Heart left ventricle (tissue), 16 donors: ENCODE results near the gene CASP5. TPM values are rescaled to one million over a fixed set of nuclear protein-coding genes. Genes with fewer than 3 reads are reported as not detected.
"Not testable (repeated sequence)": the region's sequence is repeated elsewhere in the genome, so short reads cannot be mapped to it uniquely, and the experiment has no call there.

Source experiments
- ATAC-seq, 4 donors: fragments of 200-7000 bp; cut with Tn5 transposase; one replicate each; pipeline ENCODE4 v1.9.1; 2020 to 2022; ENCODE audit warnings: moderate library complexity in 4 of 4, mild to moderate bottlenecking in 3 of 4, moderate number of reproducible peaks in 1 of 4
- DNase-seq, 5 donors: peaks; one replicate each; pipeline ENCODE4 v3.0.0-alpha.2; 2020
- H3K27ac ChIP-seq, 12 donors: fragments of 200-600 bp; sonication (generic) in 4 of 12; one replicate each; pipeline versions ENCODE4 v1.5.0 to v1.8.0; 2016 to 2022; ENCODE audit warnings: mild to moderate bottlenecking in 2 of 12
- H3K27me3 ChIP-seq, 9 donors: fragments of 200-600 bp; sonication (generic) in 2 of 9; one replicate each; pipeline versions ENCODE4 v1.5.1 to v1.8.0; 2016 to 2022; ENCODE audit warnings: mild to moderate bottlenecking in 3 of 9
- H3K36me3 ChIP-seq, 9 donors: fragments of 200-600 bp; sonication (generic) in 2 of 9; one replicate each; pipeline versions ENCODE4 v1.5.0 to v1.8.0; 2018 to 2022; ENCODE audit warnings: mild to moderate bottlenecking in 2 of 9
- H3K4me1 ChIP-seq, 12 donors: fragments of 200-600 bp; sonication (generic) in 4 of 12; one replicate each; pipeline versions ENCODE4 v1.5.0 to v1.8.0; 2016 to 2022; ENCODE audit warnings: mild to moderate bottlenecking in 3 of 12
- H3K4me3 ChIP-seq, 12 donors: fragments of 200-600 bp; sonication (generic) in 4 of 12; one replicate each; pipeline versions ENCODE4 v1.5.0 to v1.8.0; 2017 to 2022; ENCODE audit warnings: mild to moderate bottlenecking in 9 of 12, moderate library complexity in 4 of 12
- H3K9me3 ChIP-seq, 12 donors: fragments of 200-600 bp; sonication (generic) in 4 of 12; one replicate each; pipeline versions ENCODE4 v1.5.0 to v1.8.0; 2016 to 2022; ENCODE audit warnings: mild to moderate bottlenecking in 1 of 12
- POLR2A ChIP-seq, 2 donors: fragments of 450-650 bp; IDR thresholded peaks; one replicate each; pipeline ENCODE4 v1.6.1; 2017; ENCODE audit warnings: antibody characterized with exemption in 2 of 2, mild to moderate bottlenecking in 2 of 2, moderate library complexity in 2 of 2
- WGBS, 4 donors: extraction: QIAGEN DNeasy Blood & Tissue Kit in 2 of 4; methylation state at CpG; one replicate each; pipeline versions ENCODE4 v1.1.5 to v1.1.7; 2013 to 2018; 5-methylcytosine and 5-hydroxymethylcytosine counted together
- intact Hi-C, 10 donors: fragments of 100-400 bp; cut with DNase I; formaldehyde crosslinking; loops; one replicate each; pipeline versions ENCODE4 v1.11.1 to v1.14.2; 2022
- polyA plus RNA-seq, 2 donors: library from polyadenylated mRNA; stranded (reverse); fragments of 200-250 nt; gene quantifications; one replicate each; pipeline ENCODE4 v1.2.3, GENCODE V29; 2013
- total RNA-seq, 9 donors: library from RNA; depleted of rRNA in 2 of 9; stranded (reverse); fragments of >200 nt in 2 of 9; fragmentation: NEBNext Ultra II Directional in 3 of 9; extraction: Animal tissue kit (Norgen Biotek cat#: 25700) in 3 of 9; gene quantifications; one replicate each; pipeline versions ENCODE4 v1.1.0 to v1.2.4, GENCODE V29; 2016 to 2023
- TF ChIP-seq, protein P1 (sequence below), 12 donors: fragments of 200-600 bp; sonication (generic) in 4 of 12; IDR thresholded peaks; one replicate each; pipeline versions ENCODE4 v1.5.0 to v1.8.0; 2018 to 2022; ENCODE audit warnings: antibody characterized with exemption in 12 of 12, mild to moderate bottlenecking in 5 of 12
- donor health status: ischemic (EF 13 %, LVEDD 7.1; RV severe dilation, severe dysfunction).
- donor health status: healthy with polysubstance abuse.
- donor health status: DM: no; HTN: yes; CAD: no.
- donor health status: DM: no; HTN: no; CAD: no.
- donor health status: ischemic (EF 25% LVEDD 6.9; RV normal size, moderate dysfunction).
- donor health status: ischemic (EF 25% LVEDD 5.7; RV mildly dilated, moderate dysfunction).
- donor health status: healthy.
- donor health status: DM: yes; HTN: yes; CAD: no.
- donor health status: ischemic (EF 35%, LVEDD 5.7; RV mildly dilated, moderate dysfunction).
- donor health status: nonischemic (EF 11% LVEDD 7.7; RV severe dilation, severe dysfunction).
- donor health status: DM: yes; HTN: yes; CAD: no.
- donor health status: PGD.
- donor health status: ischemic (EF 29% LVEDD 5.4; RV normal size, mild dysfunction).
- donor health status: nonischemic (EF 23%, LVEDD 6.1; RV moderate dilation, normal function).

Gene CASP5
- total and polyA plus RNA-seq, 11 donors = 0.10 to 2.7 (median 0.45) TPM; not detected in 8

DNA sequence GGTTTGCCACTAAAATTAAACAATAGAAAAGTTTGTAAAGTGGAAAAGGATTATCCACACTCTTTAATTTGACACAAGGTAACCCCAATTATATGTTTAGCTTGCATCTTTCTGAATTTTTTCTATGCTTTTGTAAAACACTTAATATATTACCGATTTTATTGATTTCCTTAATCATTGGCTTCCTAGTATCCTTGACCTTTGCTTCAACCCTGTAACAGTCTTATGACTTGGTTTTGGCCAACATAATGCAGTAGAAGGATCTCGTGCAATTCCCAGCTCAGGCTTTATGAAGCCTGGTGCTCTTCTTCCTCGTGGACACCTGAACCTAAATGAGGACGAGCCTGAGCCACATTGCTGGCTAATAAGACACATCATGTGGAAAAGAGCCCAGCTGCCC lies 31.0 kb downstream of the CASP5 start:
- intact Hi-C loops = no loop called here
- Histone ChIP-seq H3K27ac (peak overlapping the region in 1 of 12 donors; percentile 19), H3K4me1 (no peaks in the 10 kb centered on the region), H3K9me3 (peaks cover 0 to 22% (median 8%) of the 10 kb centered on the region in 12 donors), H3K36me3 (no peaks in the 10 kb centered on the region), H3K27me3 (no peaks in the 10 kb centered on the region), H3K4me3 (no peak overlapping the region)
- WGBS, 4 donors = 81 to 94% (median 88%) methylated on average over 4 of the region's 4 CpGs
- no peak for ATAC-seq
- DNase-seq = no peak
- TF ChIP-seq POLR2A (IDR thresholded peaks at IDR 0.05) = no peak
- TF ChIP-seq, protein P1, sequence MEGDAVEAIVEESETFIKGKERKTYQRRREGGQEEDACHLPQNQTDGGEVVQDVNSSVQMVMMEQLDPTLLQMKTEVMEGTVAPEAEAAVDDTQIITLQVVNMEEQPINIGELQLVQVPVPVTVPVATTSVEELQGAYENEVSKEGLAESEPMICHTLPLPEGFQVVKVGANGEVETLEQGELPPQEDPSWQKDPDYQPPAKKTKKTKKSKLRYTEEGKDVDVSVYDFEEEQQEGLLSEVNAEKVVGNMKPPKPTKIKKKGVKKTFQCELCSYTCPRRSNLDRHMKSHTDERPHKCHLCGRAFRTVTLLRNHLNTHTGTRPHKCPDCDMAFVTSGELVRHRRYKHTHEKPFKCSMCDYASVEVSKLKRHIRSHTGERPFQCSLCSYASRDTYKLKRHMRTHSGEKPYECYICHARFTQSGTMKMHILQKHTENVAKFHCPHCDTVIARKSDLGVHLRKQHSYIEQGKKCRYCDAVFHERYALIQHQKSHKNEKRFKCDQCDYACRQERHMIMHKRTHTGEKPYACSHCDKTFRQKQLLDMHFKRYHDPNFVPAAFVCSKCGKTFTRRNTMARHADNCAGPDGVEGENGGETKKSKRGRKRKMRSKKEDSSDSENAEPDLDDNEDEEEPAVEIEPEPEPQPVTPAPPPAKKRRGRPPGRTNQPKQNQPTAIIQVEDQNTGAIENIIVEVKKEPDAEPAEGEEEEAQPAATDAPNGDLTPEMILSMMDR (IDR thresholded peaks at IDR 0.05) = no peak

DNA sequence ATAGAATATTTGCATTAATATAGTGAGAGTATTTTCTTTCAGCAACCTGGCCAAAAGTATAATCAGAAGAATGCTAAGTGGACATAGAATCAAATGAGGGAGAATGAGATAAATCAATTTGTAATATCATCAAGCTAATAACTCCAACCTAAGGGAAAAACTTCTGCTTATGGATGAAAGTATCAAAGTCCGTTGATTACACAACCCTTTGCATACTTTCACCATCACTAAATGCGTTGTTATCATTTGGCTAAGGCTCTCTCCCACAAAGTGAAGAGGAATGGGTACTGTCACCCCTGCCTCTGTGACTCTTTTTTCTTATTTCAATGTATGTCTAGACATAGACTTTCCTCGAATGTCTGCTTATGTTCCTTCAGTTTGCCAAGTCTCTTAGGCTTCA lies 38.2 kb downstream of the CASP5 start:
- 55 to 80% (median 71%) methylated on average over 3 of the region's 3 CpGs for WGBS, 4 donors
- TF ChIP-seq, protein P1 (IDR thresholded peaks at IDR 0.05) = no peak
- no peak for TF ChIP-seq POLR2A (IDR thresholded peaks at IDR 0.05)
- intact Hi-C loops = no loop called here
- Histone ChIP-seq H3K36me3 (no peaks in the 10 kb centered on the region), H3K9me3 (peaks cover 0 to 25% (median 8%) of the 10 kb centered on the region in 12 donors), H3K4me3 (no peak overlapping the region), H3K27ac (no peak overlapping the region), H3K4me1 (no peaks in the 10 kb centered on the region), H3K27me3 (no peaks in the 10 kb centered on the region)
- ATAC-seq = no peak
- DNase-seq = no peak

DNA sequence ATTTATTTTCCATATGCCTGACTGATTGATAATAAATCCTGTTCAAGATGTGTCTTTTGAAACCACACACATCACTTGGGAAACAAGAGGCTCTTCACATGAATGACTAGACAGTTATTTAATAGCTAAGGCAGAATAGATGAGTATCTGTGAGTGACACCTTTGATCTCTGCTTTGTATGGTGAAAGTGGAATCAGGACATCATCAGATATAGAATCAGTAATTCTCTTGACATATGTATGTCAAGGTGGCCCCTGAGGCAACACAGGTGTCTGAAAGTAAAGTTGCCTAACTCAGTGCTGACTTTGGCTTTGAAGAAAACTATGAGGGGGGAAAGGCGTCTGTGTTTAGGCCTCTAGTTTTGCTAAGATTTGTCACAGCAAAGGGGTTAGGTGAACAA lies 43.1 kb downstream of the CASP5 start:
- Histone ChIP-seq H3K4me3 (no peak overlapping the region), H3K36me3 (no peaks in the 10 kb centered on the region), H3K9me3 (peaks cover 0 to 3% (median 0%) of the 10 kb centered on the region in 12 donors), H3K4me1 (no peaks in the 10 kb centered on the region), H3K27ac (no peak overlapping the region), H3K27me3 (no peaks in the 10 kb centered on the region)
- DNase-seq (no peak), ATAC-seq (no peak)
- 85 to 95% (median 93%) methylated on average over 1 of the region's 1 CpG for WGBS, 4 donors
- intact Hi-C loops = no loop called here
- TF ChIP-seq, protein P1 (IDR thresholded peaks at IDR 0.05) = no peak
- TF ChIP-seq POLR2A (IDR thresholded peaks at IDR 0.05) = no peak

DNA sequence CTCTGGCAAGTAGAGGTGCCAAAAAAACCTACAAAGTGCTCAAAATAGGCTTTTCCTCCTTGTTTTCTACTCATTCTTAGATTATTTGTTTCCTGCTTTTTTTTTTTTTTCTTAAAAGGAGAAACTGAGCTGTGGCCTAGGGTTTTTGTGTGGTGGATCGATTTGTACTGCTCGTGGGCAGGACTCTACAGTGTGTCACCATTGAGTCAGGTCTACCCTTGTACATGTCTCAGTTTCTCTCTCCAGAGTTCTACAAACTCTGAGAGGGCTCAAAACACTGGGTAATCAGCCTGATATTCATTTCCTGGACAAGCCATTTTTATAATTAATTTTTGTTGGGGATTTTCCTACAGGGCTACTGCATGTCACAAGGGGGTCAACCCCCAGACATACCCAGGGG lies 49.4 kb downstream of the CASP5 start:
- peaks cover 0 to 32% (median 10%) of the 10 kb centered on the region in 12 donors for H3K9me3 ChIP-seq
- no peaks in the 10 kb centered on the region for H3K36me3 ChIP-seq
- no peak for DNase-seq
- intact Hi-C loops = no loop called here
- H3K27ac ChIP-seq = no peak overlapping the region
- no peak for TF ChIP-seq POLR2A (IDR thresholded peaks at IDR 0.05)
- TF ChIP-seq, protein P1 (IDR thresholded peaks at IDR 0.05) = no peak
- no peaks in the 10 kb centered on the region for H3K27me3 ChIP-seq
- ATAC-seq = no peak
- H3K4me3 ChIP-seq = no peak overlapping the region
- WGBS, 4 donors = 79 to 94% (median 86%) methylated on average over 2 of the region's 2 CpGs
- H3K4me1 ChIP-seq = peaks cover 0 to 7% (median 0%) of the 10 kb centered on the region in 12 donors

DNA sequence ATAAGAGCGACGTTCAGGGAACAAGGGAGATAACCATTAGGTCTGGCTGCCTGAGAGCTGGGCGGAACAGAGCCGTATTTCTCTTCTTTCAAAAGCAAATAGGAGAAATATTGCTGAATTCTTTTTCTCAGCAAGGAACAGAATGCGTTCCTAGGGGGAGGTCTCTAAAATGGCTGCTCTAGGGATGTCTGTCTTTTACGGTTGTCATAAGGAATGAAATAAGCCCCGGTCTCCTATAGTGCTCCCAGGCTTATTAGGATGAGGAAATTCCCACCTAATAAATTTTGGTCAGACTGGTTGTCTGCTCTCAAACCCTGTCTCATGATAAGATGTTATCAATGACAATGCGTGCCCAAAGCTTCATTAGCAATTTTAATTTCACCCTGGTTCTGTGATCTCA lies 50.0 kb downstream of the CASP5 start:
- ATAC-seq, H3K27me3 ChIP-seq, H3K4me3 ChIP-seq, DNase-seq, intact Hi-C loops, H3K27ac ChIP-seq, H3K36me3 ChIP-seq, H3K4me1 ChIP-seq: not testable (repeated sequence)
- WGBS, 4 donors = 92 to 95% (median 95%) methylated on average over 8 of the region's 8 CpGs
- peaks cover 0 to 32% (median 10%) of the 10 kb centered on the region in 12 donors for H3K9me3 ChIP-seq
